Kidney (tissue), 14 donors: Measurements from ENCODE around the gene LIX1. TPM values are rescaled to one million over a fixed set of nuclear protein-coding genes. Genes with fewer than 3 reads are reported as not detected.

ENCODE experiments used
- DNase-seq, 5 donors: peaks; one replicate each; pipeline ENCODE4 v3.0.0-alpha.2; 2013 to 2020
- FAIRE-seq: peaks from 2 replicates; lab custom pipeline; 2012; peaks lifted over from hg19 to GRCh38; lab: Jason Lieb, UNC
- H3K27ac ChIP-seq, 2 donors: one replicate each; pipeline ENCODE4 v1.7.0; 2013; ENCODE audit warnings: low read depth in 2 of 2, low read length in 2 of 2, inconsistent platforms in 1 of 2
- H3K27me3 ChIP-seq: one replicate; pipeline ENCODE4 v1.7.1; 2013; ENCODE audit warnings: low read length, inconsistent platforms; ENCODE audit not compliant: control insufficient read depth, insufficient read depth
- H3K36me3 ChIP-seq, 3 donors: one replicate each; pipeline versions ENCODE4 v1.7.0 to v1.7.1; 2013; ENCODE audit warnings: low read length in 3 of 3, control low read depth in 1 of 3, inconsistent platforms in 1 of 3; ENCODE audit not compliant: insufficient read depth in 3 of 3, control insufficient read depth in 2 of 3
- H3K4me1 ChIP-seq, 3 donors: one replicate each; pipeline versions ENCODE4 v1.7.0 to v1.7.1; 2013; ENCODE audit warnings: low read length in 3 of 3, inconsistent platforms in 1 of 3, low read depth in 1 of 3; ENCODE audit not compliant: control insufficient read depth in 2 of 3, insufficient read depth in 2 of 3
- H3K4me3 ChIP-seq, 3 donors: one replicate each; pipeline versions ENCODE4 v1.7.0 to v1.8.1; 2013; ENCODE audit warnings: low read length in 3 of 3, control low read depth in 1 of 3, inconsistent platforms in 1 of 3
- H3K9ac ChIP-seq, 3 donors: one replicate each; pipeline versions ENCODE4 v1.7.0 to v1.7.1; 2013; ENCODE audit warnings: low read length in 3 of 3, control low read depth in 1 of 3, inconsistent platforms in 1 of 3
- H3K9me3 ChIP-seq, 3 donors: one replicate each; pipeline versions ENCODE4 v1.7.0 to v1.7.1; 2013; ENCODE audit warnings: low read length in 3 of 3, control low read depth in 1 of 3, inconsistent platforms in 1 of 3; ENCODE audit not compliant: control insufficient read depth in 2 of 3, insufficient read depth in 1 of 3
- intact Hi-C: fragments of 100-400 bp; cut with DNase I; formaldehyde crosslinking; loops from one replicate; pipeline ENCODE4 v1.11.1; 2022
- polyA plus RNA-seq: library from polyadenylated mRNA; stranded (reverse); fragments of 350-450 nt; fragmentation: Illumina TruSeq; extraction: RNeasy Lipid Tissue Mini Kit (QIAGEN cat#74804); gene quantifications from one replicate; pipeline ENCODE4 v1.2.3, GENCODE V29; 2014; ENCODE audit warnings: low read depth, low replicate concordance; ENCODE audit not compliant: insufficient read depth
- total RNA-seq: library from RNA; stranded (reverse); fragmentation: NEBNext Ultra II Directional; extraction: Animal tissue kit (Norgen Biotek cat#: 25700); gene quantifications from one replicate; pipeline ENCODE4 v1.2.1, GENCODE V29; 2021
- TF ChIP-seq, protein P1 (sequence below): IDR thresholded peaks from 3 replicates; pipeline ENCODE4 v1.5.1; 2012; ENCODE audit warnings: mild to moderate bottlenecking, moderate library complexity, borderline replicate concordance; ENCODE audit not compliant: insufficient read depth; ENCODE audit errors: extremely low read depth
- donor health status: control.
- donor health status: control.
- donor health status: control.
- donor health status: control.
- donor health status: control.
- donor health status: DM: yes; HTN: yes; CAD: no.
- donor health status: Normal renal cell carcinoma (clear cell type).

LIX1 gene
- total and polyA plus RNA-seq, 2 donors from 2014 or later, result 0.65 to 33.4 TPM

DNA sequence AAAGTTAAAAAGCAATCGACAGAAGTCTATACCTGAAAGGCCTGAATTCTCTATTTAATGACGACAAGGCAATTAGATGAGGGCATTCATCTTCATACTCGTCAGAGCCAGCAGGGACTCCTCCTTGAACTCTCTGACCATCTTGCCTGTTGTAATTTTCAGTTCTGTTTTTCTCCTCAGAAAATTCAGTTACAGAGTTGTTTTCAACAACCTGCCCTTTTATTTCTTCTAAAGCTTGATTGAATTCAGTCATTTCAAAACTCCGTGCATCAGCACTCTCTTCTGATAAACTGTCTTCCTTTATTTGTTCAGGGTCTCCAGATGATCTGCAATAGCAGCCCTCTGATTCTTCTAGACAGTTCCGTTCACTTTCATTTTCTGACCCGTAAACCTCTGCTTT, 25.0 kb upstream of the LIX1 start:
- no peak overlapping the region for H3K27ac ChIP-seq
- no peak for FAIRE-seq
- H3K36me3 ChIP-seq, result peaks cover 3 to 38% (median 10%) of the 10 kb centered on the region in 3 donors
- H3K4me1 ChIP-seq, result peaks cover 0 to 2% (median 0%) of the 10 kb centered on the region in 3 donors
- DNase-seq, result no peak
- H3K9me3 ChIP-seq, result no peaks in the 10 kb centered on the region
- intact Hi-C loops, result no loop called here
- no peaks in the 10 kb centered on the region for H3K27me3 ChIP-seq
- TF ChIP-seq, protein P1, sequence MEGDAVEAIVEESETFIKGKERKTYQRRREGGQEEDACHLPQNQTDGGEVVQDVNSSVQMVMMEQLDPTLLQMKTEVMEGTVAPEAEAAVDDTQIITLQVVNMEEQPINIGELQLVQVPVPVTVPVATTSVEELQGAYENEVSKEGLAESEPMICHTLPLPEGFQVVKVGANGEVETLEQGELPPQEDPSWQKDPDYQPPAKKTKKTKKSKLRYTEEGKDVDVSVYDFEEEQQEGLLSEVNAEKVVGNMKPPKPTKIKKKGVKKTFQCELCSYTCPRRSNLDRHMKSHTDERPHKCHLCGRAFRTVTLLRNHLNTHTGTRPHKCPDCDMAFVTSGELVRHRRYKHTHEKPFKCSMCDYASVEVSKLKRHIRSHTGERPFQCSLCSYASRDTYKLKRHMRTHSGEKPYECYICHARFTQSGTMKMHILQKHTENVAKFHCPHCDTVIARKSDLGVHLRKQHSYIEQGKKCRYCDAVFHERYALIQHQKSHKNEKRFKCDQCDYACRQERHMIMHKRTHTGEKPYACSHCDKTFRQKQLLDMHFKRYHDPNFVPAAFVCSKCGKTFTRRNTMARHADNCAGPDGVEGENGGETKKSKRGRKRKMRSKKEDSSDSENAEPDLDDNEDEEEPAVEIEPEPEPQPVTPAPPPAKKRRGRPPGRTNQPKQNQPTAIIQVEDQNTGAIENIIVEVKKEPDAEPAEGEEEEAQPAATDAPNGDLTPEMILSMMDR, result no peak
- no peak overlapping the region for H3K4me3 ChIP-seq
- H3K9ac ChIP-seq, result no peak overlapping the region

DNA sequence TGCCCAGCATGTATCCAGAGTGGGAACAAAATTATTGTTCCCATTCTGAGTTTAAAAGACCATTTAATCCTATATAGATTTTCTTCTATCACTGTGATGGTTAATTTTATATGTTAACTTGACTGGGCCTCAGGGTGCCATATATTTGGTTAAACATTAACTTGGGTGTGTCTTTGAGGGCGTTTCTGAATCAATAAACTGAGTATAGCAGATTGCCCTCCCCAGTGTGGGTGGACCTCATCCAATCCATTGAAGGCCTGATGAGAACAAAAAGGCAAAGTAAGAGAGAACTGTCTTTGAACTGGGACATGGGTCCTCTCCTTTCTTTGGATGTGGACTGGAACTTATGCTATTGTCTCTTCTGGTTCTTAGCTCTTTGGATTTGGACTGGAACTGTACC, 23.3 kb upstream of the LIX1 start:
- FAIRE-seq, result no peak
- peaks cover 0 to 31% (median 14%) of the 10 kb centered on the region in 3 donors for H3K36me3 ChIP-seq

DNA sequence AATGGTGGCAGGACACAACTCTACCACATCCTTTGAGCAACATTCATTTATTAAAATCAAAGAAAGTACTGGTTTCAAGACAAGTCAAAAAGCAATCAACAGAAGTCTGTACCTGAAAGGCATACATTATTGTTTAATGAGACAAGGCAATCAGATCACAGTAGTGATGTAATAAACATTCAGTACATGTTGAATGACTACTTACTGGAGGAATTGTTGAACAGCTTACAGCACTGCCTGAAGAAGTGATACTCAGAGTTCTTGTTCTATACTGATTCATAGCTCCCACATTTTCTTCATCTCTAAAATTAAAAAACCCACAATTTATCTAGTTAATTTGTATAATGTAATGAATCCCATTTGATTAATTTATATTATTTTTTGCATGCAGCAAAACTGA, 22.4 kb upstream of the LIX1 start:
- DNase-seq (no peak), FAIRE-seq (peak; percentile 6)
- Histone ChIP-seq H3K9me3 (no peaks in the 10 kb centered on the region), H3K4me3 (no peak overlapping the region), H3K27ac (no peak overlapping the region), H3K9ac (no peak overlapping the region), H3K27me3 (no peaks in the 10 kb centered on the region), H3K36me3 (peaks cover 0 to 27% (median 16%) of the 10 kb centered on the region in 3 donors), H3K4me1 (peaks cover 0 to 2% (median 0%) of the 10 kb centered on the region in 3 donors)
- intact Hi-C loops, result no loop called here
- TF ChIP-seq, protein P1, result no peak

More for the DNA sequence above, 23.3 kb upstream of the LIX1 start:
- TF ChIP-seq, protein P1, result no peak
- peaks cover 0 to 2% (median 0%) of the 10 kb centered on the region in 3 donors for H3K4me1 ChIP-seq
- H3K27me3 ChIP-seq, result no peaks in the 10 kb centered on the region
- H3K4me3 ChIP-seq, result no peak overlapping the region
- no peak overlapping the region for H3K9ac ChIP-seq
- no peak overlapping the region for H3K27ac ChIP-seq
- intact Hi-C loops, result no loop called here
- no peak for DNase-seq
- H3K9me3 ChIP-seq, result no peaks in the 10 kb centered on the region

GRCh38 chr5:97163790-97164285, 21.4 kb upstream of the LIX1 start:
- no peak for DNase-seq
- no peaks in the 10 kb centered on the region for H3K27me3 ChIP-seq
- intact Hi-C loops, result no loop called here
- peaks cover 0 to 27% (median 12%) of the 10 kb centered on the region in 3 donors for H3K36me3 ChIP-seq
- TF ChIP-seq, protein P1, result no peak
- H3K4me3 ChIP-seq, result no peak overlapping the region
- H3K9ac ChIP-seq, result no peak overlapping the region
- FAIRE-seq, result no peak
- peaks cover 0 to 2% (median 0%) of the 10 kb centered on the region in 3 donors for H3K4me1 ChIP-seq
- no peaks in the 10 kb centered on the region for H3K9me3 ChIP-seq
- no peak overlapping the region for H3K27ac ChIP-seq
